Fibroblast of mammary gland (primary cell): ENCODE results near the gene USO1.

Experiments used
- DNase-seq: peaks from one replicate; pipeline ENCODE4 v3.0.0-alpha.2; 2010; ENCODE audit warnings: low read depth
- H3K4me3 ChIP-seq: 2 replicates; pipeline ENCODE4 v1.5.1; 2011; ENCODE audit warnings: low read depth, mild to moderate bottlenecking, low read length, moderate library complexity; ENCODE audit not compliant: control insufficient read depth
- CTCF ChIP-seq: conservative IDR thresholded peaks from 2 replicates; pipeline ENCODE4 v1.5.1; 2011; ENCODE audit warnings: low read depth, low read length, inconsistent platforms; ENCODE audit not compliant: control insufficient read depth, insufficient read depth

USO1 gene

GRCh38 chr4:75736862-75737261 lies 12.5 kb downstream of the USO1 start:
- peak; percentile 49 for DNase-seq
- no peak for TF ChIP-seq CTCF
- no peak overlapping the region for H3K4me3 ChIP-seq

- no peak for TF ChIP-seq CTCF
- no peak for DNase-seq
- no peak overlapping the region for H3K4me3 ChIP-seq
Observed at GRCh38 chr4:75737398-75737797, 13.0 kb downstream of the USO1 start.

GRCh38 chr4:75741027-75741426 lies 16.6 kb downstream of the USO1 start:
- TF ChIP-seq CTCF = no peak
- no peak overlapping the region for H3K4me3 ChIP-seq
- no peak for DNase-seq

- DNase-seq = no peak
- H3K4me3 ChIP-seq = no peak overlapping the region
- TF ChIP-seq CTCF = no peak
Observed at GRCh38 chr4:75742451-75742850, 18.1 kb downstream of the USO1 start.

- DNase-seq = peak; percentile 78
- no peak overlapping the region for H3K4me3 ChIP-seq
- TF ChIP-seq CTCF = no peak
Observed at GRCh38 chr4:75745161-75745560, 20.8 kb downstream of the USO1 start.

GRCh38 chr4:75745721-75746199 lies 21.4 kb downstream of the USO1 start:
- no peak for DNase-seq
- H3K4me3 ChIP-seq = no peak overlapping the region
- no peak for TF ChIP-seq CTCF

GRCh38 chr4:75752637-75753036 lies 28.3 kb downstream of the USO1 start:
- H3K4me3 ChIP-seq = no peak overlapping the region
- no peak for DNase-seq
- no peak for TF ChIP-seq CTCF
